ENCODE results near the gene IFITM2.

The IFITM2 gene

DNA sequence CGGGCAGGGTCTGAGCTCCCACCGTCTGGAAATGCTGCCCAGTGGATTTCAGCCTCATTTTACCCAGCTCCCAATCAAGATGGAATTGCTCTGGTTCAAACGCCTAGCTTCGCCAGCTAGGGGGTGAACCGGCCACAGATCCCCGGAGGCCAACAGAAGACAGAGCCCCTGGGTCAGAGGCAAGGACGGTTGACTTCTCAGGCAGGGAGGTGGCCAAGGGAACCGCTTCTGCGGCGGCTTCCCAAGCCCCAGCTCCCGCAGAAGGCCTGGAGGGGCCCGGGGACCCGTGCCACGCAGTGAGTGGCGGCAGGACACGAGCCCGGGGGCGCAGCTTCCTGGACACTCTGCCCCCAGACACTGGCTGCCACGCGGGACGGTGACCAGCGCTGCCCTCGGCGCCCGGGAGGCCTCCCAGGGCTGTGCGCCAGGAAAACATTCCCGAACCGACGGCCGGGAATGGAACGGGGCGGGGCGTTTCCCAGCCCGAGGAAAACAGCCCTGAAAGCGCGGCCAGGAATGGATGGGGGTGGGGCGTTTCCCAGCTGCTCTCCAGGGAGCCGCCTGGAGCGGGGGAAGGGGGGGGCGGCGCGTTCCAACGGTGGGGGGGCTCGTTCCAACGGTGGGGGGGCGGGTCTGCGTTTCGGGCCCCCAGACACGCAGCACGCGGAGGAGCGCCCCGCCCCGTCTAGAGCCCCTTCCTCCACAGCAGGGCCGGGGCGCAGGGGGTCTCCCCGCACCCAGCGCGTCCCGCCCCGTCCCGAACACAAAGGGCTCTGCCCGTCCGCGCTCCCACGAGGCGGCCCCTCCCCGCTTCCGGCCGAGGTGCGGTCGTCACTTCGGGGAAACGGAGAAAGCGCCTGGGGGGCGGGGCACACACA lies 48.2 kb downstream of the IFITM2 start:
- no peak for TF ChIP-seq ZNF274 (IDR thresholded peaks at IDR 0.05; ENCODE audit: low read depth, low read length)

GRCh38 chr11:356610-357009 lies 49.0 kb downstream of the IFITM2 start:
- no peak for TF ChIP-seq ZNF274 (IDR thresholded peaks at IDR 0.05; ENCODE audit: low read depth, low read length)

More for the DNA sequence above, 48.2 kb downstream of the IFITM2 start:
- peak overlapping the region; percentile 29; the same call in 1 of the 2 replicates for H3K4me3 ChIP-seq (ENCODE audit: low read length)

GRCh38 chr11:357582-357981 lies 50.0 kb downstream of the IFITM2 start:
- no peak for TF ChIP-seq ZNF274 (IDR thresholded peaks at IDR 0.05; ENCODE audit: low read depth, low read length)
- H3K4me3 ChIP-seq (ENCODE audit: low read length) = no peak overlapping the region

More at GRCh38 chr11:356610-357009, 49.0 kb downstream of the IFITM2 start:
- H3K4me3 ChIP-seq (ENCODE audit: low read length) = no peak overlapping the region

GRCh38 chr11:358129-358800 lies 50.6 kb downstream of the IFITM2 start:
- TF ChIP-seq ZNF274 (IDR thresholded peaks at IDR 0.05; ENCODE audit: low read depth, low read length) = no peak

More at GRCh38 chr11:358129-358800, 50.6 kb downstream of the IFITM2 start:
- no peak overlapping the region for H3K4me3 ChIP-seq (ENCODE audit: low read length)

Measured in GM08714 (cell line).